Measurements from ENCODE around the gene CST3.
"Not testable (repeated sequence)": the region's sequence is repeated elsewhere in the genome, so short reads cannot be mapped to it uniquely, and the experiment has no call there.

CST3 gene

GRCh38 chr20:23670361-23670760 lies 32.6 kb upstream of the CST3 start:
- Histone ChIP-seq H3K4me3 (ENCODE audit: low read length) (no peak overlapping the region), H3K9me3 (ENCODE audit: control insufficient read depth, low read depth, low read length) (no peaks in the 10 kb centered on the region), H3K27me3 (ENCODE audit: control insufficient read depth, insufficient read depth, low read length) (no peaks in the 10 kb centered on the region), H3K36me3 (ENCODE audit: control insufficient read depth, low read depth, low read length) (no peaks in the 10 kb centered on the region), H3K4me1 (ENCODE audit: control insufficient read depth, low read depth, low read length) (no peaks in the 10 kb centered on the region), H3K27ac (ENCODE audit: low read length) (no peak overlapping the region), H3K9ac (ENCODE audit: low read length) (no peak overlapping the region)

GRCh38 chr20:23669866-23670265 lies 32.1 kb upstream of the CST3 start:
- H3K9ac ChIP-seq (ENCODE audit: low read length), result no peak overlapping the region
- no peaks in the 10 kb centered on the region for H3K36me3 ChIP-seq (ENCODE audit: control insufficient read depth, low read depth, low read length)
- no peaks in the 10 kb centered on the region for H3K4me1 ChIP-seq (ENCODE audit: control insufficient read depth, low read depth, low read length)
- no peak overlapping the region for H3K27ac ChIP-seq (ENCODE audit: low read length)
- H3K27me3 ChIP-seq (ENCODE audit: control insufficient read depth, insufficient read depth, low read length), result no peaks in the 10 kb centered on the region
- H3K4me3 ChIP-seq (ENCODE audit: low read length), result no peak overlapping the region
- H3K9me3 ChIP-seq (ENCODE audit: control insufficient read depth, low read depth, low read length), result no peaks in the 10 kb centered on the region

- no peak overlapping the region for H3K4me3 ChIP-seq (ENCODE audit: low read length)
- no peak overlapping the region for H3K9ac ChIP-seq (ENCODE audit: low read length)
- no peaks in the 10 kb centered on the region for H3K9me3 ChIP-seq (ENCODE audit: control insufficient read depth, low read depth, low read length)
- no peak overlapping the region for H3K27ac ChIP-seq (ENCODE audit: low read length)
- H3K27me3 ChIP-seq (ENCODE audit: control insufficient read depth, insufficient read depth, low read length), result no peaks in the 10 kb centered on the region
- H3K36me3 ChIP-seq (ENCODE audit: control insufficient read depth, low read depth, low read length), result no peaks in the 10 kb centered on the region
- H3K4me1 ChIP-seq (ENCODE audit: control insufficient read depth, low read depth, low read length), result no peaks in the 10 kb centered on the region
Measured at GRCh38 chr20:23669327-23669726, 31.6 kb upstream of the CST3 start.

GRCh38 chr20:23668477-23668951 lies 30.8 kb upstream of the CST3 start:
- H3K36me3 ChIP-seq (ENCODE audit: control insufficient read depth, low read depth, low read length), result no peaks in the 10 kb centered on the region
- H3K27ac ChIP-seq (ENCODE audit: low read length), result no peak overlapping the region
- no peaks in the 10 kb centered on the region for H3K9me3 ChIP-seq (ENCODE audit: control insufficient read depth, low read depth, low read length)
- no peaks in the 10 kb centered on the region for H3K27me3 ChIP-seq (ENCODE audit: control insufficient read depth, insufficient read depth, low read length)
- H3K4me1 ChIP-seq (ENCODE audit: control insufficient read depth, low read depth, low read length), result no peaks in the 10 kb centered on the region
- H3K9ac ChIP-seq (ENCODE audit: low read length), result no peak overlapping the region
- H3K4me3 ChIP-seq (ENCODE audit: low read length), result no peak overlapping the region

- Histone ChIP-seq H3K9ac (ENCODE audit: low read length) (no peak overlapping the region), H3K36me3 (ENCODE audit: control insufficient read depth, low read depth, low read length) (no peaks in the 10 kb centered on the region), H3K4me1 (ENCODE audit: control insufficient read depth, low read depth, low read length) (no peaks in the 10 kb centered on the region), H3K27me3 (ENCODE audit: control insufficient read depth, insufficient read depth, low read length) (no peaks in the 10 kb centered on the region), H3K27ac (ENCODE audit: low read length) (no peak overlapping the region), H3K4me3 (ENCODE audit: low read length) (no peak overlapping the region), H3K9me3 (ENCODE audit: control insufficient read depth, low read depth, low read length) (no peaks in the 10 kb centered on the region)
Measured at GRCh38 chr20:23667666-23668065, 29.9 kb upstream of the CST3 start.

GRCh38 chr20:23666698-23667097 lies 28.9 kb upstream of the CST3 start:
- Histone ChIP-seq H3K36me3 (ENCODE audit: control insufficient read depth, low read depth, low read length) (no peaks in the 10 kb centered on the region), H3K27me3 (ENCODE audit: control insufficient read depth, insufficient read depth, low read length) (no peaks in the 10 kb centered on the region), H3K9ac (ENCODE audit: low read length) (no peak overlapping the region), H3K27ac (ENCODE audit: low read length) (no peak overlapping the region), H3K4me3 (ENCODE audit: low read length) (no peak overlapping the region), H3K4me1 (ENCODE audit: control insufficient read depth, low read depth, low read length) (no peaks in the 10 kb centered on the region), H3K9me3 (ENCODE audit: control insufficient read depth, low read depth, low read length) (no peaks in the 10 kb centered on the region)

- H3K27ac ChIP-seq (ENCODE audit: low read length), result no peak overlapping the region
- no peaks in the 10 kb centered on the region for H3K4me1 ChIP-seq (ENCODE audit: control insufficient read depth, low read depth, low read length)
- H3K27me3 ChIP-seq (ENCODE audit: control insufficient read depth, insufficient read depth, low read length), result no peaks in the 10 kb centered on the region
- H3K4me3 ChIP-seq (ENCODE audit: low read length), result no peak overlapping the region
- H3K9ac ChIP-seq (ENCODE audit: low read length), result no peak overlapping the region
- no peaks in the 10 kb centered on the region for H3K9me3 ChIP-seq (ENCODE audit: control insufficient read depth, low read depth, low read length)
- no peaks in the 10 kb centered on the region for H3K36me3 ChIP-seq (ENCODE audit: control insufficient read depth, low read depth, low read length)
Measured at GRCh38 chr20:23666189-23666588, 28.4 kb upstream of the CST3 start.

GRCh38 chr20:23664954-23665353 lies 27.2 kb upstream of the CST3 start:
- Histone ChIP-seq H3K9ac (ENCODE audit: low read length) (no peak overlapping the region), H3K36me3 (ENCODE audit: control insufficient read depth, low read depth, low read length) (no peaks in the 10 kb centered on the region), H3K27me3 (ENCODE audit: control insufficient read depth, insufficient read depth, low read length) (no peaks in the 10 kb centered on the region), H3K27ac (ENCODE audit: low read length) (no peak overlapping the region), H3K9me3 (ENCODE audit: control insufficient read depth, low read depth, low read length) (no peaks in the 10 kb centered on the region), H3K4me1 (ENCODE audit: control insufficient read depth, low read depth, low read length) (no peaks in the 10 kb centered on the region), H3K4me3 (ENCODE audit: low read length) (no peak overlapping the region)

GRCh38 chr20:23664046-23664445 lies 26.3 kb upstream of the CST3 start:
- not testable (repeated sequence) for H3K36me3 ChIP-seq (ENCODE audit: control insufficient read depth, low read depth, low read length); H3K4me1 ChIP-seq (ENCODE audit: control insufficient read depth, low read depth, low read length); H3K9me3 ChIP-seq (ENCODE audit: control insufficient read depth, low read depth, low read length); H3K9ac ChIP-seq (ENCODE audit: low read length); H3K27me3 ChIP-seq (ENCODE audit: control insufficient read depth, insufficient read depth, low read length); H3K27ac ChIP-seq (ENCODE audit: low read length); H3K4me3 ChIP-seq (ENCODE audit: low read length)

- no peaks in the 10 kb centered on the region for H3K36me3 ChIP-seq (ENCODE audit: control insufficient read depth, low read depth, low read length)
Measured at GRCh38 chr20:23663180-23663579, 25.4 kb upstream of the CST3 start.

GRCh38 chr20:23662276-23662870 lies 24.6 kb upstream of the CST3 start:
- H3K4me1 ChIP-seq (ENCODE audit: control insufficient read depth, low read depth, low read length), result no peaks in the 10 kb centered on the region

More at GRCh38 chr20:23663180-23663579, 25.4 kb upstream of the CST3 start:
- H3K4me3 ChIP-seq (ENCODE audit: low read length), result no peak overlapping the region
- no peaks in the 10 kb centered on the region for H3K4me1 ChIP-seq (ENCODE audit: control insufficient read depth, low read depth, low read length)
- H3K9me3 ChIP-seq (ENCODE audit: control insufficient read depth, low read depth, low read length), result no peaks in the 10 kb centered on the region
- no peak overlapping the region for H3K27ac ChIP-seq (ENCODE audit: low read length)
- H3K27me3 ChIP-seq (ENCODE audit: control insufficient read depth, insufficient read depth, low read length), result no peaks in the 10 kb centered on the region
- no peak overlapping the region for H3K9ac ChIP-seq (ENCODE audit: low read length)

GRCh38 chr20:23661002-23661429 lies 23.3 kb upstream of the CST3 start:
- H3K9me3 ChIP-seq (ENCODE audit: control insufficient read depth, low read depth, low read length), result no peaks in the 10 kb centered on the region
- H3K36me3 ChIP-seq (ENCODE audit: control insufficient read depth, low read depth, low read length), result no peaks in the 10 kb centered on the region
- H3K4me3 ChIP-seq (ENCODE audit: low read length), result no peak overlapping the region
- H3K27me3 ChIP-seq (ENCODE audit: control insufficient read depth, insufficient read depth, low read length), result no peaks in the 10 kb centered on the region
- H3K4me1 ChIP-seq (ENCODE audit: control insufficient read depth, low read depth, low read length), result no peaks in the 10 kb centered on the region
- no peak overlapping the region for H3K9ac ChIP-seq (ENCODE audit: low read length)
- no peak overlapping the region for H3K27ac ChIP-seq (ENCODE audit: low read length)

More at GRCh38 chr20:23662276-23662870, 24.6 kb upstream of the CST3 start:
- Histone ChIP-seq H3K27me3 (ENCODE audit: control insufficient read depth, insufficient read depth, low read length) (no peaks in the 10 kb centered on the region), H3K4me3 (ENCODE audit: low read length) (no peak overlapping the region), H3K9me3 (ENCODE audit: control insufficient read depth, low read depth, low read length) (no peaks in the 10 kb centered on the region), H3K9ac (ENCODE audit: low read length) (no peak overlapping the region), H3K36me3 (ENCODE audit: control insufficient read depth, low read depth, low read length) (no peaks in the 10 kb centered on the region), H3K27ac (ENCODE audit: low read length) (no peak overlapping the region)
